RCC 7860 (cell line): ENCODE measurements around the gene SLC13A2.

Experiments used
- DNase-seq: peaks from one replicate; pipeline ENCODE4 v3.0.0-alpha.2; 2015; ENCODE audit warnings: low spot score
- FAIRE-seq: peaks from 2 replicates; lab custom pipeline; 2012; peaks lifted over from hg19 to GRCh38; lab: Jason Lieb, UNC

SLC13A2 gene

DNA sequence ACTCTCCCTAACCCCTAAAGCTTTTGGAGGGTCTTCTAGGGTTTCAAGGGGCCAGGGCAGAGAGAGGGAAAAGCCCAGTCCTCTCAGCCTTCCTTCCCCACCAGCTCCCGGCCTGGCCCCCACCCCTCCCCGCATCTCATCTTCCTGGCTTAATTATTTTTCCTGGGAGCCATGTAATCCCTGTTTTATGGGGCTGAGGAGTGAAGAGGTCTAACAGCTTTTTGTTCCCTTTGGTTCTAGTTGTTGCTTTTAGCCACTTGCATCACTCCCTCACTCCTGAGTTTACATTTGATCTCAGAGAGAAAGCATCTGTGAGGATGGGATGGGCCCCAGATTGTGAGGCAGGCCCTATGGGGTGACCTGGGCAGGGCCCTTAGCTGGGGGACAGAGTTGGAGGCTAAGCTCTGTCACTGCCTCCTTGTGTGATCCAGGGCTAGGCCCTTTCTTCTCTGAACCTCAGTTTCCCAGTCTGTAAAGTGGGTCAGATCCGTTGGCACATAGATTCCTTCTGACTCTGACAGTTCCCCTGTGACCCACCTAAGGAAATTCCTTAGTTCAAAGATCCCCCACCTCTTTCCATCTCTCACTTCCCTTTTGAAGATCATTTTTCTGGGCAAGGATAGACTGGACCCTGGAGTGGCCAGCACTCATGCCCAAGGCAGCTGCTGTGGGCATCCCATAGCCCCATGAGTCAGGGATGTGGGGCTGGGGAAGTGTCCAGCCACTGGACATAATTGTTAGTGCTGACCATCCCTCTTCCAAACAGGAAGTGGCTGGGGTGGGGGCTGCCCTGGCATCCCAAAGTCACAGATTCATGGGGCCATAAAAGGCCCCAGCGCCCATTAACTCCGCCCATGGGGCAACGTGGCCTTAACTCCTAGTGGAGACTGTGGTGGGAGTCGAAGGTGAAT is 58.9 kb downstream of the SLC13A2 start:
- DNase-seq = no peak

DNA sequence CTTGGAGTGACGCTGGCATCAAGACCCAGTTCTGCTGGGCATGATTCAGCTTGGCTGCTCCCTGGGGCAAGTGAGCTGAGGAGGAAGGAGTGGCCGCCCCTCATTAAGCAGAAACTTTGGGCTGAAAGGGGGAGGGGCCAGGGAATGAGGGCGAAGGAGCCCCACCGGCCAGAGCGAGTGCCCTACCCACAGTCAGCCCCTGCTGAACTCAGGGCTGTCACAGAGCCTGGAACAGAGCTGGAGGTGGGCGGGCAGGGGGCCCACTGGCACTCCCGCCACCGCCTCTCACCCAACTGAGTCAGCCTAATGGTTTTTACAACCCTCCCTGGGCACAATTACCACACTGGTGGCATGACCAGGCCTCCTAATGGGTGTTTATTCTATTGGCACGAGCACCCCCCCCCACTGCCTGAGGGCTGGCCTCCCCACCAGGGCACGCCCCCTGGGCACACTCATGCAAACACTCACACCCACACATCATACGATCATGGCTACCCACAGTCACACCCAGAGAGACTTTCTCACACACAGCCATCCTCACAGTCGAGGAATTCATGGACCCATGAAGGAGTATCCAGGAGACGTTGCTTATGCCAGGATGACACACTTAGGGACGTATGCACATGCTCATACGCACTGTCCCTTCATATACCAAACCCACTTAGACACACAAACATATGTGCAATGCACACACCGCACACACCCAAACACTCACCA is 59.8 kb downstream of the SLC13A2 start:
- DNase-seq = no peak
- FAIRE-seq = no peak

More for the DNA sequence above, 58.9 kb downstream of the SLC13A2 start:
- FAIRE-seq = no peak

GRCh38 chr17:28534740-28535375 is 61.4 kb downstream of the SLC13A2 start:
- FAIRE-seq (no peak), DNase-seq (no peak)

- no peak for DNase-seq
- FAIRE-seq = no peak
Measured at GRCh38 chr17:28536532-28537218, 63.2 kb downstream of the SLC13A2 start.

DNA sequence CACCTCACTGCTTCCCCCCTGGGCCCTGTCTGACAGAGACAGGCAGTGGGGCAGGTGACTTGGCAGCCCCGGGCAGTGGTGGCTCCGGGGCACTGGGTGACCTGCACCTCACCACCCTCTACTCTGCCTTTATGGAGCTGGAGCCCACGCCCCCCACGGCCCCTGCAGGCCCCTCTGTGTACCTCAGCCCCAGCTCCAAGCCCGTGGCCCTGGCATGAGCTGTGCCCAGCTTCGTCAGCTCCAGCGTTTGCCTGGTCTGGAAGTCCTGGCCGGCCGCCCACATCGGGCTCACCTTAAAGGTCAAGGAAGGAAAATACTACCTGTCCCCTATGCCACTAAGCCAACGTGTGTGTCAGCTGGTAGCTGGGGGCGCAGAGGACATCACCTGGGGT is 63.8 kb downstream of the SLC13A2 start:
- no peak for FAIRE-seq
- DNase-seq = no peak

- DNase-seq (no peak), FAIRE-seq (no peak)
Measured at GRCh38 chr17:28538296-28538895, 65.0 kb downstream of the SLC13A2 start.

- DNase-seq (no peak), FAIRE-seq (no peak)
Measured at GRCh38 chr17:28540231-28540630, 66.8 kb downstream of the SLC13A2 start.

GRCh38 chr17:28541439-28541838 is 68.0 kb downstream of the SLC13A2 start:
- FAIRE-seq = no peak
- DNase-seq = no peak

DNA sequence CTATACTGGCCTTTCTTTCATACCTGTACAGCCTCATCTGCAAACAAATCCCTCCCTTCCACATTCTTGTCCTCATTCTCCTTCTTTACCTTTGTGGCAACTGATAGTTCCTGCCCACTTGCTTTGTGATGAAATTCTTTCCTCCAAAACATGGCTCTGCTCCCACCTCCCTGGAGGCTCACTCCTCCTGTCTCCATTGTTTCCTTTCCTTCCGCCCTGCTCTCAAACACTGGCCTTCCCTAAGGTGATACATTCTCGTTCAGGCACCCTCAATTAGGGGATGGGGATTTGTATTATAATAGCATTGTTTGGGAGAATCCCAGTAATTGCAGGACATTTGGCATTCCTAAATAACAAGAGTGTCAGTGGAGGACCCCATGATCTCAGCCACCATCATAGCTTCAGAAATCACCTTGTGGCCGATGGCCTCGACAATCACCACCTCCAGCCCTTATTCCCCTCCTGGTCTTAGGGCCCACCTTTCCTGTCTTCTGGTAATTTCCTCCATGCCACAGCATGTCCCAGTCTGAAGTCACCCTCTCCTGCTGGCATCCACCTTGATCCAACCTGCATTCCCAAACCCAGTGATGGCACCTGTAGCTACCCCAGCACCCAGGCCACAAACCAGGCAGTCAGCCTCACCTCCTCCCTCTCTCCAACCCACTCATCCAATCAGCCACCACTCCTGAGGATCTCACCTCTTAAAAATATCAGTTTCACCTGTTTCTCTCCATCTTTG is 71.1 kb downstream of the SLC13A2 start:
- FAIRE-seq (no peak), DNase-seq (no peak)

DNA sequence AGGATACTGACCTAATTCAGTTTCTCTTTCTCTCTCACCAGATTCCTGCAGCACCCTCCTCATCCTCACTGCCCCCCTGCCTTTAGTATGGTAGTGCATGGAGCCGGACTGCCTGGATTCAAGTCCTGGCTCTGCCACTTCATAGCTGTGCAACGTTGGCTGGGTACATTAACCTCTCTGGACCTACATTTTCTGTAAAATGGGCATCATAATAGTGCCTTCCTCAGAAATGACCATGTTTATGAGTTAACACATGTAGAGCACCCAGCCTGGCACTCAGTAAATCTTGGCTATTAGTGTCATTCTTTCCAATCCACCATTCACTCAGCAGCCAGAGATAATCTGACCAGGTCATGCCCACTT is 71.7 kb downstream of the SLC13A2 start:
- FAIRE-seq (no peak), DNase-seq (no peak)

- DNase-seq (no peak), FAIRE-seq (no peak)
Measured at GRCh38 chr17:28545787-28546415, 72.5 kb downstream of the SLC13A2 start.

DNA sequence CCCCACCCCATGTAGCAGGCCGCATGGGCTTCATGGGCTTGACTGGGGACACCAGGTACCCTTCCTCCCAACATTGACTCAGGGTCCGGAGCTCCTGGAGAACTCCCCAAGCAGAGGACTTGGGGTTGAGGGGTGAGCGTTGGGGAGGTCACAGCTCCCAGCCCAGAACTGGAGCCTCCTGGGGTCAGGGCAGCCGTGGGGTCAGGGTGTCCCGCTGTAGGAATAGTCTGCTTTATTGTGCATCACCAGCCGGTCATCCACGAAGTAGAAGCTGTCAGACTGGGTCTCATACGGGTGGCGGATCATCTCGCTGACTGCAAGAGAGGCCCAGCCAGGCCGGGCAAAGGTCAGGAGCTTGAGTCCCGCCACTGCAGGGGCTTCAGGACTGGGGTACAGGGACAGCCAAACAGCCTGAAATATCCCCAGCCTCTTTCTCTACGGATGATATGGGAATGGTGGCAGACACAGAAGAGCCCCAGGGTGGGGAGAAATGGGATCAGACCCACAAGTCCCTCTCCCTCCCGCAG is 73.7 kb downstream of the SLC13A2 start:
- DNase-seq (no peak), FAIRE-seq (no peak)
